ENCODE data around the gene PLPP4. TPM values are rescaled to one million over a fixed set of nuclear protein-coding genes. Genes with fewer than 3 reads are reported as not detected.

The PLPP4 gene
- total RNA-seq, 1 donor from 2014 or later: 3.7 TPM

- TF ChIP-seq CTCF (conservative IDR thresholded peaks at IDR 0.05; ENCODE audit: low read depth, low read length): no peak
- no peak for DNase-seq (ENCODE audit: low read depth)
- no peak overlapping the region for H3K4me3 ChIP-seq (ENCODE audit: low read depth, low read length)
Observed at GRCh38 chr10:120505866-120506265, 48.8 kb downstream of the PLPP4 start.

GRCh38 chr10:120506674-120507073, 49.6 kb downstream of the PLPP4 start:
- no peak overlapping the region for H3K4me3 ChIP-seq (ENCODE audit: low read depth, low read length)
- no peak for TF ChIP-seq CTCF (conservative IDR thresholded peaks at IDR 0.05; ENCODE audit: low read depth, low read length)
- peak; percentile 48 for DNase-seq (ENCODE audit: low read depth)

- no peak for DNase-seq (ENCODE audit: low read depth)
- H3K4me3 ChIP-seq (ENCODE audit: low read depth, low read length): no peak overlapping the region
- TF ChIP-seq CTCF (conservative IDR thresholded peaks at IDR 0.05; ENCODE audit: low read depth, low read length): no peak
Observed at GRCh38 chr10:120507175-120507574, 50.1 kb downstream of the PLPP4 start.

- no peak overlapping the region for H3K4me3 ChIP-seq (ENCODE audit: low read depth, low read length)
- TF ChIP-seq CTCF (conservative IDR thresholded peaks at IDR 0.05; ENCODE audit: low read depth, low read length): no peak
- DNase-seq (ENCODE audit: low read depth): no peak
Observed at GRCh38 chr10:120507651-120508050, 50.6 kb downstream of the PLPP4 start.

- peak; percentile 76 for DNase-seq (ENCODE audit: low read depth)
- no peak for TF ChIP-seq CTCF (conservative IDR thresholded peaks at IDR 0.05; ENCODE audit: low read depth, low read length)
- H3K4me3 ChIP-seq (ENCODE audit: low read depth, low read length): no peak overlapping the region
Observed at GRCh38 chr10:120508393-120508792, 51.4 kb downstream of the PLPP4 start.

GRCh38 chr10:120508966-120509365, 51.9 kb downstream of the PLPP4 start:
- no peak for TF ChIP-seq CTCF (conservative IDR thresholded peaks at IDR 0.05; ENCODE audit: low read depth, low read length)
- no peak overlapping the region for H3K4me3 ChIP-seq (ENCODE audit: low read depth, low read length)
- no peak for DNase-seq (ENCODE audit: low read depth)

- peak; percentile 35 for DNase-seq (ENCODE audit: low read depth)
- no peak overlapping the region for H3K4me3 ChIP-seq (ENCODE audit: low read depth, low read length)
- no peak for TF ChIP-seq CTCF (conservative IDR thresholded peaks at IDR 0.05; ENCODE audit: low read depth, low read length)
Observed at GRCh38 chr10:120511165-120511564, 54.1 kb downstream of the PLPP4 start.
